Activated T-helper 2 cell treated with anti-CD3 and anti-CD28 coated beads, Interferon-gamma antibody, Interleukin-2, Interleukin-4, amounts not matched to agents 10 μg/mL and 5 μg/mL and 100 μg/mL, durations not matched to agents 14 hours and 24 hours and 36 hours (primary cell): ENCODE data around the gene DBR1. TPM values are rescaled to one million over a fixed set of nuclear protein-coding genes. Genes with fewer than 3 reads are reported as not detected.

Source experiments
- total RNA-seq: library from RNA; stranded (reverse); gene quantifications from 2 replicates; pipeline ENCODE4 v1.2.3, GENCODE V29; 2022

The DBR1 gene
- total RNA-seq, 1 donor from 2014 or later: 22.3 TPM

Other genes with a start within 250 kb of the DBR1 start
- gene CLDN18, start 164.8 kb downstream of the DBR1 start, total RNA-seq: not detected in 2 replicates
- 0.16 TPM in 1 of 2 replicates, not detected in the other for gene DZIP1L, start 59.3 kb downstream of the DBR1 start, total RNA-seq
- not detected in 2 replicates for gene A4GNT, start 42.5 kb downstream of the DBR1 start, total RNA-seq
- 39.8 and 40.6 TPM in 2 replicates for gene ARMC8, start 12.4 kb upstream of the DBR1 start, total RNA-seq
- 0.30 TPM in 1 of 2 replicates, not detected in the other for gene NME9, start 154.9 kb upstream of the DBR1 start, total RNA-seq
- gene MRAS, start 173.7 kb upstream of the DBR1 start, total RNA-seq: not detected in 2 replicates